Loucy (cell line): Measurements from ENCODE around the gene WDR7.

Experiments
- EZH2phosphoT487 ChIP-seq: fragments of 200-600 bp; IDR thresholded peaks from 2 replicates; pipeline ENCODE4 v1.6.1; 2018; ENCODE audit warnings: antibody characterized with exemption, mild to moderate bottlenecking, moderate library complexity, borderline replicate concordance
- TF ChIP-seq, protein P1 (sequence below): fragments of 200-600 bp; sonication (generic); conservative IDR thresholded peaks from 2 replicates; pipeline ENCODE4 v1.5.1; 2014; ENCODE audit warnings: mild to moderate bottlenecking, antibody characterized with exemption, low read length

DNA sequence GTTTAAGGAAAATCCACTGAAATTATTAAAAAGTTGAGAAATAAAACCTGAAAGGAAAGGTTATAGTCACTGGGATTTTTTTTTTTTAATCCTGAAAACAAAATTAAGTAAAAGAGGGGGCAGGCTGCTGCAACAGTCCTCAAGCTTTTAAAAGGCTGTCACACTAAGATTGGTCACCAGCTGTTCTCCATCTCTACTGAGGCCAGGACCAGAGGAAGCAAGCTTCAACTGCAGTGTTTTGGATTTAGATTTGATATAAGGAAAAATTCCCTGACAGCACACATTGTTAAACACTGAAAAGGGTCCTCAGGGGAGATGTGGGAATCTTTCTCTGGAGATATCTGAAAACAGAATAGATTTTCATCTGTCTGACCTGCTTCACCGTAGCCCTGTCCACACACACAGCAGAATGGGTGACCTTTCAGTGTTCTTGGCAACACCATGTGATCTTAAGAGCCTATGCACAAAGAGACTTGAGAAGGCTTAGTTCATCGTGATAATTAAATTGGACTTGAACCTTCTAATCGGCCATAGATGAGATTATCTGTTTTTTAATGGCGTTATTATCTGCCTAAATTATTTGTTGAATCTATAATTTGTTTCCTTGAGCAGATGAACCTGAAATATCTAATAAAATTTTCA is 363.7 kb downstream of the WDR7 start:
- TF ChIP-seq, protein P1, sequence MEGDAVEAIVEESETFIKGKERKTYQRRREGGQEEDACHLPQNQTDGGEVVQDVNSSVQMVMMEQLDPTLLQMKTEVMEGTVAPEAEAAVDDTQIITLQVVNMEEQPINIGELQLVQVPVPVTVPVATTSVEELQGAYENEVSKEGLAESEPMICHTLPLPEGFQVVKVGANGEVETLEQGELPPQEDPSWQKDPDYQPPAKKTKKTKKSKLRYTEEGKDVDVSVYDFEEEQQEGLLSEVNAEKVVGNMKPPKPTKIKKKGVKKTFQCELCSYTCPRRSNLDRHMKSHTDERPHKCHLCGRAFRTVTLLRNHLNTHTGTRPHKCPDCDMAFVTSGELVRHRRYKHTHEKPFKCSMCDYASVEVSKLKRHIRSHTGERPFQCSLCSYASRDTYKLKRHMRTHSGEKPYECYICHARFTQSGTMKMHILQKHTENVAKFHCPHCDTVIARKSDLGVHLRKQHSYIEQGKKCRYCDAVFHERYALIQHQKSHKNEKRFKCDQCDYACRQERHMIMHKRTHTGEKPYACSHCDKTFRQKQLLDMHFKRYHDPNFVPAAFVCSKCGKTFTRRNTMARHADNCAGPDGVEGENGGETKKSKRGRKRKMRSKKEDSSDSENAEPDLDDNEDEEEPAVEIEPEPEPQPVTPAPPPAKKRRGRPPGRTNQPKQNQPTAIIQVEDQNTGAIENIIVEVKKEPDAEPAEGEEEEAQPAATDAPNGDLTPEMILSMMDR, result no peak
- no peak for TF ChIP-seq EZH2phosphoT487
